GM12874 (cell line): ENCODE results near the gene CUBN.

Experiments
- CTCF ChIP-seq: IDR thresholded peaks from 2 replicates; pipeline ENCODE4 v1.5.1; 2011; ENCODE audit warnings: low read depth, mild to moderate bottlenecking, control low read depth, low read length, moderate library complexity; ENCODE audit not compliant: insufficient read depth

CUBN gene

GRCh38 chr10:16950656-16951601 is 178.7 kb downstream of the CUBN start:
- TF ChIP-seq CTCF: no peak

- no peak for TF ChIP-seq CTCF
Measured at GRCh38 chr10:16949816-16950215, 179.8 kb downstream of the CUBN start.

- TF ChIP-seq CTCF: no peak
Measured at GRCh38 chr10:16948361-16948760, 181.2 kb downstream of the CUBN start.

GRCh38 chr10:16947069-16947468 is 182.5 kb downstream of the CUBN start:
- TF ChIP-seq CTCF: no peak

GRCh38 chr10:16945593-16945992 is 184.0 kb downstream of the CUBN start:
- no peak for TF ChIP-seq CTCF

GRCh38 chr10:16944986-16945385 is 184.6 kb downstream of the CUBN start:
- TF ChIP-seq CTCF: no peak

- no peak for TF ChIP-seq CTCF
Measured at GRCh38 chr10:16944402-16944801, 185.2 kb downstream of the CUBN start.
